ENCODE data around the gene ALK. TPM values are rescaled to one million over a fixed set of nuclear protein-coding genes. Genes with fewer than 3 reads are reported as not detected.

The ALK gene
- polyA plus RNA-seq, 12 donors: 0.03 to 1.6 (median 0.12) TPM; not detected in 1

- no peak for DNase-seq
Observed at GRCh38 chr2:29611850-29612249, 309.5 kb downstream of the ALK start.

GRCh38 chr2:29611261-29611660, 310.1 kb downstream of the ALK start:
- DNase-seq: no peak

- DNase-seq: no peak
Observed at GRCh38 chr2:29610569-29610968, 310.8 kb downstream of the ALK start.

GRCh38 chr2:29607038-29607420, 314.4 kb downstream of the ALK start:
- no peak for DNase-seq

GRCh38 chr2:29606104-29607037, 315.0 kb downstream of the ALK start:
- no peak for DNase-seq

- DNase-seq: no peak
Observed at GRCh38 chr2:29603341-29603740, 318.0 kb downstream of the ALK start.

GRCh38 chr2:29601872-29602271, 319.5 kb downstream of the ALK start:
- DNase-seq: no peak

GRCh38 chr2:29601321-29601720, 320.1 kb downstream of the ALK start:
- no peak for DNase-seq

GRCh38 chr2:29599946-29600345, 321.4 kb downstream of the ALK start:
- no peak for DNase-seq

- DNase-seq: no peak
Observed at GRCh38 chr2:29598978-29599377, 322.4 kb downstream of the ALK start.

- DNase-seq: no peak
Observed at GRCh38 chr2:29597035-29597434, 324.4 kb downstream of the ALK start.

GRCh38 chr2:29596584-29596983, 324.8 kb downstream of the ALK start:
- no peak for DNase-seq

- no peak for DNase-seq
Observed at GRCh38 chr2:29591600-29591999, 329.8 kb downstream of the ALK start.

- DNase-seq: no peak
Observed at GRCh38 chr2:29590211-29590610, 331.2 kb downstream of the ALK start.

GRCh38 chr2:29589440-29590103, 331.8 kb downstream of the ALK start:
- no peak for DNase-seq

GRCh38 chr2:29587402-29588190, 333.8 kb downstream of the ALK start:
- DNase-seq: no peak

- no peak for DNase-seq
Observed at GRCh38 chr2:29586919-29587318, 334.5 kb downstream of the ALK start.

- DNase-seq: no peak
Observed at GRCh38 chr2:29583548-29584156, 337.7 kb downstream of the ALK start.

- no peak for DNase-seq
Observed at GRCh38 chr2:29583104-29583503, 338.3 kb downstream of the ALK start.

GRCh38 chr2:29582062-29582461, 339.3 kb downstream of the ALK start:
- no peak for DNase-seq

GRCh38 chr2:29580223-29580622, 341.2 kb downstream of the ALK start:
- DNase-seq: no peak
